ENCODE results near the gene SBF1. TPM values are rescaled to one million over a fixed set of nuclear protein-coding genes. Genes with fewer than 3 reads are reported as not detected.
"Not testable (repeated sequence)": the region's sequence is repeated elsewhere in the genome, so short reads cannot be mapped to it uniquely, and the experiment has no call there.

Gene SBF1
- total and polyA plus RNA-seq, 7 donors, result 42.1 to 98.0 (median 75.3) TPM

DNA sequence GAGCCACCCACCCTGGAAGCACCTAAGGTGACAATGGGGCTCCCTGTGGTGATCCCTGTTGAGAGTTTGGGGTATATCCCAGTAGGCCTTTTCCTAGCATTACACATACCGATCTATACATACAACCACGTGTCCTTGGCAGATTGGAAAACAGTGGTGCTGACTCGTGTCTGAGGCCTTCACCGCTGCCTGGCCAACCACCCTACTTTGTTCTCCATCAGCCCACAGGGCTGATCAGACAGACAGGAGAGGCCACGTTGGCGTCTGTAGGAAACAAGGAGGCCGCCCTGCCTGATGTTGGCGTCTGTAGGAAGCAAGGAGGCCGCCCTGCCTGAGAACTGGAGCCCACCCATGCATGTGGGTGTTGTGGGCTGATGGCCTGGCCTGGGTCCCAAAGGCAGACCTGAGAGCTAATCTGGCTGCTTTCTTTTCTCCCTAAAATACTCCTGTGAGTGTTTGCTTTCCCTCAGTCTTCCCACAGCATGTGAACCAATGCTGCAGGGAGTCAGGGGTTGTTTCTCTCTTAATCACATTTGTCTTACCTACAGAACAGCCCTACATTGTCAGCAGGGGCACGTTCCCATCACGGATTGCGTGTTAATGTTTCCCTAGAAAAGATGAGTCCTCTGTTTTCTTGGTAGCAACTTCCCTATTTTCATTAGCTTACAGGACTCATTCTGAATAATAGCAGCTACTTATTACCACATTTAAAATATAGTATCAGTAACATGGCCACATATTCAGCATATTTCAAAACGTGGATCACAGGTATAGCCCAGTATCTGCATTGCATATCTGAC, 57.2 kb downstream of the SBF1 start:
- ATAC-seq (no peak), DNase-seq (no peak)
- Histone ChIP-seq H3K36me3 (ENCODE audit: insufficient read depth in 1 of 2, low read depth in 1 of 2) (peaks cover 10 to 100% of the 10 kb centered on the region in 2 donors), H3K4me3 (no peak overlapping the region), H3K9me3 (no peaks in the 10 kb centered on the region), H3K4me1 (no peaks in the 10 kb centered on the region), H3K27ac (no peak overlapping the region), H3K27me3 (ENCODE audit: insufficient read depth in 3 of 3, low read length in 2 of 3) (no peaks in the 10 kb centered on the region)
- TF ChIP-seq, protein P1, sequence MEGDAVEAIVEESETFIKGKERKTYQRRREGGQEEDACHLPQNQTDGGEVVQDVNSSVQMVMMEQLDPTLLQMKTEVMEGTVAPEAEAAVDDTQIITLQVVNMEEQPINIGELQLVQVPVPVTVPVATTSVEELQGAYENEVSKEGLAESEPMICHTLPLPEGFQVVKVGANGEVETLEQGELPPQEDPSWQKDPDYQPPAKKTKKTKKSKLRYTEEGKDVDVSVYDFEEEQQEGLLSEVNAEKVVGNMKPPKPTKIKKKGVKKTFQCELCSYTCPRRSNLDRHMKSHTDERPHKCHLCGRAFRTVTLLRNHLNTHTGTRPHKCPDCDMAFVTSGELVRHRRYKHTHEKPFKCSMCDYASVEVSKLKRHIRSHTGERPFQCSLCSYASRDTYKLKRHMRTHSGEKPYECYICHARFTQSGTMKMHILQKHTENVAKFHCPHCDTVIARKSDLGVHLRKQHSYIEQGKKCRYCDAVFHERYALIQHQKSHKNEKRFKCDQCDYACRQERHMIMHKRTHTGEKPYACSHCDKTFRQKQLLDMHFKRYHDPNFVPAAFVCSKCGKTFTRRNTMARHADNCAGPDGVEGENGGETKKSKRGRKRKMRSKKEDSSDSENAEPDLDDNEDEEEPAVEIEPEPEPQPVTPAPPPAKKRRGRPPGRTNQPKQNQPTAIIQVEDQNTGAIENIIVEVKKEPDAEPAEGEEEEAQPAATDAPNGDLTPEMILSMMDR (IDR thresholded peaks at IDR 0.05), result no peak
- WGBS, 3 donors, result 91 to 94% (median 93%) methylated on average over 13 of the region's 13 CpGs
- intact Hi-C loops (cut with DNase I), result no loop called here

DNA sequence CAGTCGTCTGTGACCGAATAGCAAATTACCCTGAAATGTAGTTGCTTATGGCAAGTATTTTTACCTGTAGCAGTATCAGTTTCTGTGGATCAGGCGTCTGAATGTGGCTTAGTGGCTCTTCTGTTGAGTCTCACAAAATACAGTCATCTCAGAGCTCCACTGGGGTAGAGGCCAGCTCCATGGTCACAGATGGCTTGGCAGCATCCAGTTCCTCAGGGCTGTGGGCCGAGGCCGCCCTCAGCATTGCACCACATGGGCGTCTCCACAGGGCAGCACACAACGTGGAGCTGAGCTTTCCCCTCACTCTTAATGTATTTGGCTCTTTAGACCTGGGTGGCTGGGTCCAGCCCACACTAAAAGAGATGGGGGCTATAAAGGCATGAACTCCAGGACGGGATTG, 57.8 kb downstream of the SBF1 start:
- no peak for DNase-seq
- intact Hi-C loops (cut with DNase I), result no loop called here
- TF ChIP-seq, protein P1 (IDR thresholded peaks at IDR 0.05), result no peak

DNA sequence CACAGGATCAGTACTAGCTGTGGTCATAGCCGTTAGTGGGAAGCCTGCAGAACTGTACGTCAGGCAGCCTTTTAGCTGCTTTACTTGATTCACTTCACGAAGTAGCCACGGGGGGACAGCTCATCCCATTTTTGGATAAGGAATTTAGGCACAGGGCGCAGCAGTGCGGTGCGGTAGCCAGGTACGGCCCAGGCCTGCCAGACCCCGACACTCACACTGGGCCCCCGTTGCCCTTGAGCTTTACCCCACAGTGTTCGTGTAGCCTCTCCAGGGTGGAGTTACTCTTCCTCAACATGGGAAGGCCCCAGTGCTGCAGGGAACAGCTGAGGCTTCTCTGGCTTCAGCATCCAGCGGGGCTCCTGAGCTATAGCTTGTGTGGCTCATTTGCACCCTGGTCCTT, 59.4 kb downstream of the SBF1 start:
- intact Hi-C loops (cut with DNase I), result no loop called here
- no peak for DNase-seq
- no peaks in the 10 kb centered on the region for H3K9me3 ChIP-seq
- TF ChIP-seq, protein P1 (IDR thresholded peaks at IDR 0.05), result no peak
- WGBS, 3 donors, result 94 to 95% (median 95%) methylated on average over 12 of the region's 12 CpGs
- peaks cover 4% of the 10 kb centered on the region for H3K4me1 ChIP-seq
- no peak overlapping the region for H3K4me3 ChIP-seq
- H3K36me3 ChIP-seq (ENCODE audit: insufficient read depth in 1 of 2, low read depth in 1 of 2), result peaks cover 4 to 86% of the 10 kb centered on the region in 2 donors
- H3K27ac ChIP-seq, result no peak overlapping the region
- no peak for ATAC-seq
- no peaks in the 10 kb centered on the region for H3K27me3 ChIP-seq (ENCODE audit: insufficient read depth in 3 of 3, low read length in 2 of 3)

More for the DNA sequence above, 57.8 kb downstream of the SBF1 start:
- ATAC-seq, result no peak
- H3K27ac ChIP-seq, result no peak overlapping the region
- H3K27me3 ChIP-seq (ENCODE audit: insufficient read depth in 3 of 3, low read length in 2 of 3), result no peaks in the 10 kb centered on the region
- 89 to 91% (median 90%) methylated on average over 8 of the region's 8 CpGs for WGBS, 3 donors
- H3K4me3 ChIP-seq, result no peak overlapping the region
- H3K9me3 ChIP-seq, result no peaks in the 10 kb centered on the region
- H3K36me3 ChIP-seq (ENCODE audit: insufficient read depth in 1 of 2, low read depth in 1 of 2), result peaks cover 5 to 93% of the 10 kb centered on the region in 2 donors
- peaks cover 2% of the 10 kb centered on the region for H3K4me1 ChIP-seq

DNA sequence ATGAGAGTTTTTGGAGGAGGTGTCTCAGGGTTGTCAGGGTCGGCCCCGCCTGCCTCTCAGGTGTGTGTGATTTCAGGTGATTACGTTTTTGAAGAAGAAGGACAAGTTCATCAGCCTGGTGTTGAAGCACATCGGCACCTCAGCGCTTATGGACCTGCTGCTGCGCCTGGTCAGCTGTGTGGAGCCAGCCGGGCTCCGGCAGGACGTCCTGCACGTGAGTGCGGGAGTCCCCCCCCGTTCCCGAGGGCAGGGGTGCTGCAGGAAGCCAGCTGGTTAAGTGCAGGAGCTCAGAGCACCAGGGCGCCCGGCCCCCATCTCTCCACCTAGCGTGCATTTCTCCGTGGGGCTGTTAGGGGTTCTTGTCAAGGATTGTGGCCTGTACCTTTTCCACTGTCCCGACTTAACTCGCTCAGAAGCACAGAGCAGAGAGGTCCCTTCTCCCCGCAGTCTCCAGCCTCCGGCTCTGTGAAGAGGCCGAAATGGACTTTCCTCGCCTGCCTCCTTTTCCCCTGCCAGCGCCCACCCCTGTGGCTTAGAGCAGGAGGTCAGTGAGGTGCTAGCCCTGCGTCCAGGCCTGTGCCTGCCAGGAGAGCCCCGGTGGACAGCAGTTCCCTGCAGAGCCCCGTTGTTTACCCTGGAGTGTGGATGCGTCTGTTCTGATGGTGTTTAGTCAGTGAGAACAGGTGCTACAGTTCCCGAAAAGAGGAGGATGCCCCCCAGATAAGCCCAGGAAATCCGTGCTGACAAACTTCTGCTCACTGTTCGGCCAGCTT, 60.2 kb downstream of the SBF1 start:
- Histone ChIP-seq H3K27ac (no peak overlapping the region), H3K9me3 (no peaks in the 10 kb centered on the region), H3K4me3 (no peak overlapping the region), H3K4me1 (peaks cover 4% of the 10 kb centered on the region), H3K36me3 (ENCODE audit: insufficient read depth in 1 of 2, low read depth in 1 of 2) (peaks cover 4 to 79% of the 10 kb centered on the region in 2 donors), H3K27me3 (ENCODE audit: insufficient read depth in 3 of 3, low read length in 2 of 3) (no peaks in the 10 kb centered on the region)
- DNase-seq, result no peak
- intact Hi-C loops (cut with DNase I), result no loop called here
- WGBS, 3 donors, result 92 to 93% (median 93%) methylated on average over 31 of the region's 31 CpGs
- ATAC-seq, result no peak
- TF ChIP-seq, protein P1 (IDR thresholded peaks at IDR 0.05), result no peak

DNA sequence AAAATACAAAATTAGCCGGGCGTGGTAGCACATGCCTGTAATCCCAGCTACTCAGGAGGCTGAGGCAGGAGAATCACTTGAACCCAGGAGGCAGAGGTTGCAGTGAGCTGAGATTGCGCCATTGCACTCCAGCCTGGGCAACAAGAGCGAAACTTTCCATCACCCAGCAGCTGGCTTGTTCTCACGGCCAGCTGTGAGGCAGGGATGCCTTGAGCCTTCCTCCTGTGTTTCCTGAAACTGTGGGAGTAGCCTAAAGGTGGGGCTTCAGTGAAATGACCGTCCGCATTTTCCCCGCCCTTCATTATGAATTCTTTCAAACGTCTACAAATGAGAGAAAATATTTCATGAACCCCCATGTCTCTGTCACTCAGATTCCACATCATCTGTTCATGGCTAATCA, 65.9 kb downstream of the SBF1 start:
- H3K4me1 ChIP-seq; H3K4me3 ChIP-seq; ATAC-seq; DNase-seq; intact Hi-C loops (cut with DNase I); H3K27ac ChIP-seq; H3K27me3 ChIP-seq (ENCODE audit: insufficient read depth in 3 of 3, low read length in 2 of 3); H3K9me3 ChIP-seq: not testable (repeated sequence)
- 72 to 79% (median 75%) methylated on average over 9 of the region's 9 CpGs for WGBS, 3 donors
- peaks cover 0 to 56% of the 10 kb centered on the region in 2 donors for H3K36me3 ChIP-seq (ENCODE audit: insufficient read depth in 1 of 2, low read depth in 1 of 2)
